HepG2 (cell line): ENCODE data around the gene POLR1H.

Experiments
- KIAA2018 ChIP-seq: sonication (generic); formaldehyde crosslinking; IDR thresholded peaks from 2 replicates; pipeline ENCODE4 v1.5.0; 2020; ENCODE audit warnings: mild to moderate bottlenecking, missing genetic modification reagents, borderline replicate concordance
- POLR2A ChIP-seq, 2 experiments: IDR thresholded peaks; 2 replicates each; pipeline ENCODE4 v1.6.1; 2011; ENCODE audit warnings: low read depth in 2 of 2, low read length in 2 of 2, mild to moderate bottlenecking in 1 of 2, moderate library complexity in 1 of 2; ENCODE audit not compliant: insufficient read depth in 1 of 2
- RAD21 ChIP-seq: fragments of 450-650 bp; formaldehyde crosslinking; IDR thresholded peaks from 2 replicates; pipeline ENCODE4 v1.5.0; 2020; ENCODE audit warnings: mild to moderate bottlenecking
- REPIN1 ChIP-seq: sonication (generic); formaldehyde crosslinking; IDR thresholded peaks from 2 replicates; pipeline ENCODE4 v1.8.0; 2022; ENCODE audit warnings: missing genetic modification reagents, low read depth, mild to moderate bottlenecking, borderline replicate concordance
- SKI ChIP-seq: fragments of 450-650 bp; IDR thresholded peaks from one replicate; pipeline ENCODE4 v1.6.1; 2018; ENCODE audit warnings: mild to moderate bottlenecking; ENCODE audit not compliant: partially characterized antibody
- TOE1 ChIP-seq: sonication (generic); formaldehyde crosslinking; IDR thresholded peaks from 2 replicates; pipeline ENCODE4 v1.4.0; 2020; ENCODE audit warnings: mild to moderate bottlenecking, missing genetic modification reagents
- ZNF543 ChIP-seq: sonication (generic); formaldehyde crosslinking; IDR thresholded peaks from 2 replicates; pipeline ENCODE4 v1.4.0; 2020; ENCODE audit warnings: mild to moderate bottlenecking, missing genetic modification reagents
- TF ChIP-seq, protein P1 (sequence below): sonication (generic); formaldehyde crosslinking; IDR thresholded peaks from 2 replicates; pipeline ENCODE4 v1.8.0; 2022; ENCODE audit warnings: mild to moderate bottlenecking, missing genetic modification reagents

DNA sequence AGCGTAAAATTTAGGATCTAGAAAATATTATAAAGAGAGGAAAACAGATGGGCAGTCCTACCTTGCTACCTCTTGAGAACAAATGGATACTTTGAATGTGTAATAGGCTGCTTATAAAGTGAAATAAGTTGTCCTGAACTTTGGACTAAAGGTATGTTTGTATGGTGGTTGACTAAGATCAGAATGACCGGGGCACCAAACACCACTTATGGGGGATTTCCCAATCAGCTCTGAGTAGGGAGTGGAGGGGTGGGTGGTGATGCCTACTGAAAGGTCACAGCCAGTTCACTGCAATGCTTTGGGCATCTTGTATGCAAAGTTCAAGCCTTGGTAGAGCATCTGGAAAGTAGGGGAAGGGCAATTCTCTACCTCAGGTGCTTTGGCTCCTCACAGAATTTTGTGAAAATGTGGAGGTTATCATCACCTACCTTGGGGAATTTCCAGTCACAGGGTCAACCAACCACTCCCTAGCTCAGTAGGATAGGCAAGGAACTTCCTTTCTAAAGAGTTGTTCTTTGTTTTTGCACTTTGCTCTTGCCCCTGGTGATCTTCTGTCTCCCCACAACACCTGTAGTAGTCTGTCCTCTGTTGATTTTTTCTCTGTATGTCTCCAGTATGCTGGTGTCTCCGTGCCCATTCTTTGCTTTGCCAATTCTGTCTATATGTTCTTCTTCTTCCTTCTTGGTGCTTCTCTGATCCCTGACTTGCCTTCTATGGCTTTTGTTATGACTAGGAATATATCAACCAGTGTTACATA lies 52.1 kb downstream of the POLR1H start, which contains the start of gene TRIM31:
- TF ChIP-seq, protein P1, sequence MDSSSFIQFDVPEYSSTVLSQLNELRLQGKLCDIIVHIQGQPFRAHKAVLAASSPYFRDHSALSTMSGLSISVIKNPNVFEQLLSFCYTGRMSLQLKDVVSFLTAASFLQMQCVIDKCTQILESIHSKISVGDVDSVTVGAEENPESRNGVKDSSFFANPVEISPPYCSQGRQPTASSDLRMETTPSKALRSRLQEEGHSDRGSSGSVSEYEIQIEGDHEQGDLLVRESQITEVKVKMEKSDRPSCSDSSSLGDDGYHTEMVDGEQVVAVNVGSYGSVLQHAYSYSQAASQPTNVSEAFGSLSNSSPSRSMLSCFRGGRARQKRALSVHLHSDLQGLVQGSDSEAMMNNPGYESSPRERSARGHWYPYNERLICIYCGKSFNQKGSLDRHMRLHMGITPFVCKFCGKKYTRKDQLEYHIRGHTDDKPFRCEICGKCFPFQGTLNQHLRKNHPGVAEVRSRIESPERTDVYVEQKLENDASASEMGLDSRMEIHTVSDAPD = no peak
- TF ChIP-seq RAD21 (CRISPR knock-in tag) = no peak
- no peak for TF ChIP-seq SKI
- TF ChIP-seq POLR2A (IDR thresholded peaks at IDR 0.05; ENCODE audit: insufficient read depth in 1 of 2, low read depth in 2 of 2, low read length in 2 of 2) = no peak
- no peak for TF ChIP-seq ZNF543
- TF ChIP-seq KIAA2018 (CRISPR knock-in tag) = no peak
- TF ChIP-seq REPIN1 (CRISPR knock-in tag) = no peak
- TF ChIP-seq TOE1 = no peak
